GM19023 (cell line): ENCODE measurements around the gene FFAR2.

ENCODE experiments used
- ATAC-seq: cut with Tn5 transposase; IDR thresholded peaks from one replicate; pipeline ENCODE4 v1.9.1; 2021; ENCODE audit warnings: mild to moderate bottlenecking, moderate library complexity; ENCODE audit not compliant: unreplicated experiment

Gene FFAR2

GRCh38 chr19:35484252-35485036, 36.4 kb downstream of the FFAR2 start:
- no peak for ATAC-seq

- ATAC-seq: no peak
These were observed 38.2 kb downstream of the FFAR2 start for GRCh38 chr19:35486268-35486708.

GRCh38 chr19:35487656-35488182, 39.7 kb downstream of the FFAR2 start:
- ATAC-seq: no peak

- ATAC-seq: no peak
These were observed 40.6 kb downstream of the FFAR2 start for GRCh38 chr19:35488677-35489076.

GRCh38 chr19:35490364-35490763, 42.3 kb downstream of the FFAR2 start, which contains the start of gene KRTDAP:
KRTDAP (minus strand) TSS chr19:35490464; CDS start chr19:35490442, 22 bp downstream.
- no peak for ATAC-seq

GRCh38 chr19:35491836-35492360, 43.8 kb downstream of the FFAR2 start:
- no peak for ATAC-seq

GRCh38 chr19:35493971-35494370, 45.9 kb downstream of the FFAR2 start:
- ATAC-seq: no peak

- no peak for ATAC-seq
These were observed 47.3 kb downstream of the FFAR2 start for GRCh38 chr19:35495107-35496064.

GRCh38 chr19:35497406-35497805, 49.3 kb downstream of the FFAR2 start:
- no peak for ATAC-seq

- no peak for ATAC-seq
These were observed 50.2 kb downstream of the FFAR2 start for GRCh38 chr19:35498220-35498619.

- ATAC-seq: no peak
These were observed 51.0 kb downstream of the FFAR2 start for GRCh38 chr19:35498984-35499527.

- no peak for ATAC-seq
These were observed 52.6 kb downstream of the FFAR2 start for GRCh38 chr19:35500611-35501010.
